Spinal cord (tissue), 10 donors: ENCODE measurements around the gene ZBTB7A. TPM values are rescaled to one million over a fixed set of nuclear protein-coding genes. Genes with fewer than 3 reads are reported as not detected.

Source experiments
- DNase-seq, 6 donors: peaks; one replicate each; pipeline versions ENCODE4 v3.0.0 to v3.0.0-alpha.2; 2013 to 2015; ENCODE audit warnings: low spot score in 6 of 6, low read depth in 4 of 6
- H3K27ac ChIP-seq: one replicate; pipeline ENCODE4 v1.5.1; 2013; ENCODE audit warnings: low read depth, low read length, control low read depth
- H3K27me3 ChIP-seq: one replicate; pipeline ENCODE4 v1.6.1; 2013; ENCODE audit warnings: low read length; ENCODE audit not compliant: control insufficient read depth, insufficient read depth
- H3K36me3 ChIP-seq: one replicate; pipeline ENCODE4 v1.6.1; 2013; ENCODE audit warnings: low read length; ENCODE audit not compliant: control insufficient read depth, insufficient read depth
- H3K4me1 ChIP-seq: one replicate; pipeline ENCODE4 v1.6.1; 2013; ENCODE audit warnings: low read length; ENCODE audit not compliant: control insufficient read depth, insufficient read depth
- H3K4me3 ChIP-seq: one replicate; pipeline ENCODE4 v1.5.1; 2013; ENCODE audit warnings: low read depth, low read length, control low read depth
- H3K9me3 ChIP-seq: one replicate; pipeline ENCODE4 v1.6.1; 2013; ENCODE audit warnings: low read length; ENCODE audit not compliant: control insufficient read depth, insufficient read depth
- WGBS: methylation state at CpG from one replicate; pipeline ENCODE4 v1.1.5; 2013; ENCODE audit warnings: missing lambda C conversion rate; ENCODE audit not compliant: insufficient coverage; 5-methylcytosine and 5-hydroxymethylcytosine counted together
- polyA plus RNA-seq, 2 donors: library from polyadenylated mRNA; unstranded; fragments of 120-200 nt; gene quantifications; one replicate each; pipeline ENCODE4 v1.2.1, GENCODE V29; 2013; ENCODE audit not compliant: insufficient read length in 2 of 2
- total RNA-seq, 2 donors: library from RNA; depleted of rRNA in 1 of 2; stranded (reverse); fragments of 120-200 nt in 1 of 2; fragments of >200 nt in 1 of 2; gene quantifications; one replicate each; pipeline versions ENCODE4 v1.2.3 to v1.2.4, GENCODE V29; 2013 to 2014
- donor health status: healthy.

ZBTB7A gene
- total and polyA plus RNA-seq, 4 donors = 6.6 to 14.6 (median 9.8) TPM

DNA sequence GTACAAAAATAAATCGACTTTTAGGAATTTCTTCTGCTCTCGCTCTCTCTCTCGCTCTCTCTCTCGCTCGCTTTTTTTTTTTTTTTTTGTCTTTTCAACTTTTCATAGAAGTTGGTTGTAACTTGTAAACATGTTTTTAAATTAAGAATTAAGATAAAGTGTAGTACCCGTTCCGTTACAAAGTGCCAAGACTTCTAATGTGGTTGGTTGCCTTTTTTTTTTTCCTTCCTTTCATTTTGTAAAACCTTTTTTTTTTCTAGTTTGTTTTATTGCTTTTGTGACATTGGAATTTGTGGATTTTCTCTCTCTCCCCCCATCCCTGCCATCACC lies 20.4 kb downstream of the ZBTB7A start:
- H3K36me3 ChIP-seq = peaks cover 77% of the 10 kb centered on the region
- no peaks in the 10 kb centered on the region for H3K9me3 ChIP-seq
- no peak overlapping the region for H3K27ac ChIP-seq
- peaks cover 11% of the 10 kb centered on the region for H3K4me1 ChIP-seq
- H3K4me3 ChIP-seq = no peak overlapping the region
- WGBS = no CpG with 5 or more reads among the region's 7 CpGs
- H3K27me3 ChIP-seq = no peaks in the 10 kb centered on the region
- DNase-seq = no peak

DNA sequence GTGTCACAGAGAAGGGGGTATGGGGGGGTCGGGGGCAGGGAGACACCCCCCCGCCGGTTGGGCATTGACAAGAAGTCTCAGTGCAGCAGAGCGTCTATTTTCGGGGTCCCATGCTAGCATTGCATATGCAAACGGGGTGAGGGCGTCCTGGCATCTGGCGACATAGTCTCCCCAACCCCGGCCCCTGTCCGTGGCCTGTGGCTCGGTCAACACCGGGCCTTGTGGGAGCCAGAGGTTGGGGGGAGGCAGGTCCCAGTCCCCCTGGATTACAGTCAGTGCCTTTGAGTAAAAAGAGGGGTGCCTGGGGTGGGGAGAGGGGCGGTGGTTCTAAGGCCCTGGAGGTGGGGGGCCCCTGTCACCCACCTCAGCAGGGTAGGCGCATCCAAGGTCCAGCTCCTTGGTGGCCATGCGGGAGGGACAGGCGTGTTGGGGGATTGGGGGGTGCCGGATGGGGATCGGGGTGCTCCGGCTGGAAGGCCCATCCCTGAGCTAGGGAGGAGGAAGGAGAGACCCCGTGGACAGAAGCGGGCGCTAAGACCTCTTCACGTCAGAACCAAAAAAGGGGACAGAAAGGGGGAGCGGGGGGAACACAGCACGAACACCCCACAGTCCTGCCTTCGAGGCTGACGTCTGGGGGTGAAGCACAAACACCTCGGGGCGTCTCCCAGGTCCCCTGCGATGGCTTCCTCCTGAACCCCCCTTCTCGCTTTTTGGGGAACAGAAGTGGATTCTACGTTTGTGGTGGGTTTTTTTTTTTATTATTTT lies 20.9 kb downstream of the ZBTB7A start:
- Histone ChIP-seq H3K4me1 (peaks cover 11% of the 10 kb centered on the region), H3K27me3 (no peaks in the 10 kb centered on the region), H3K9me3 (no peaks in the 10 kb centered on the region), H3K4me3 (no peak overlapping the region), H3K36me3 (peaks cover 76% of the 10 kb centered on the region), H3K27ac (no peak overlapping the region)
- DNase-seq = no peak
- 90% methylated on average over 26 of the region's 32 CpGs for WGBS

GRCh38 chr19:4044990-4045465 lies 21.7 kb downstream of the ZBTB7A start:
- WGBS = 56% methylated on average over 12 of the region's 21 CpGs
- Histone ChIP-seq H3K36me3 (peaks cover 76% of the 10 kb centered on the region), H3K27ac (no peak overlapping the region), H3K9me3 (no peaks in the 10 kb centered on the region), H3K4me1 (peaks cover 11% of the 10 kb centered on the region), H3K4me3 (no peak overlapping the region), H3K27me3 (no peaks in the 10 kb centered on the region)
- peak in 1 of 6 donors; percentile 64 for DNase-seq

DNA sequence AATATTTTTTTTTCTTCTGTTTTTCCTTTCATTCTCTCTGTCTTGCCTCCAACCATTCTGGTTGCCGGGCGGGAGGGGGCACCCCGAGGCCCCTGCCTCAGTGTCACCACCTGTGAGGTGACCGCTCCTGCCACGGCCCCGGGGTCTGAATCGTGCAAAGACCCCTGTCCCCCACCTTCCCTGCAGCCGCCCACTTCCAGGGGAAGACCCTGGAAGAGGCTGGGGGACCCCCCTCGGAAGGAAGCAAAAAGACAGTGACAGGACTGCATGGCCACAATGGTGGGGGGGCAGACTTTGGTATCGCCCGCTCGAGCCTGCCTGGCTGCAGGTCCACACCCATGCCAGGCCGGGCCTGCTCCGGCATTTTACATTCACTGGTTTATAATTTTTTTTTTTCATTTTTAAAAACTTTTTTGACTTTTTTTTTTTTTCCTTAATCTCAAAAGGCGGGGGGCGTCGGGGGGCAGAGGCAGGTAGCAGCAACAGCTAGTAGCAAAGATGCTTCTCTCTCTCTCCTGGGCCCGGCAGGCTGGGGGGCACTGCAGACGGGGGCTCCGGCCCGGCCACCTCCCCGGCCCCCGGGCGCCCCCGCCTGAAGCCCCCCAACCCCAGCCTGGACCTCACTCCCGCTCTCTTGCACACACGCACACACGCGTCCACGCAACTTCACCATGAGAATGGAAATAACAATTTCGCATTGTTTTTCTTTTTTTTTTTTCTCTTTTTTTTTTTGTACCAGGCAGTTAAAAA lies 22.6 kb downstream of the ZBTB7A start:
- no peak for DNase-seq
- peaks cover 7% of the 10 kb centered on the region for H3K4me1 ChIP-seq
- WGBS = 92% methylated on average over 7 of the region's 31 CpGs
- H3K27ac ChIP-seq = no peak overlapping the region
- no peaks in the 10 kb centered on the region for H3K27me3 ChIP-seq
- no peak overlapping the region for H3K4me3 ChIP-seq
- H3K36me3 ChIP-seq = peaks cover 69% of the 10 kb centered on the region
- H3K9me3 ChIP-seq = no peaks in the 10 kb centered on the region

GRCh38 chr19:4043401-4043800 lies 23.3 kb downstream of the ZBTB7A start:
- Histone ChIP-seq H3K4me3 (no peak overlapping the region), H3K27me3 (no peaks in the 10 kb centered on the region), H3K9me3 (no peaks in the 10 kb centered on the region), H3K27ac (no peak overlapping the region), H3K4me1 (peaks cover 12% of the 10 kb centered on the region), H3K36me3 (peaks cover 71% of the 10 kb centered on the region)
- no peak for DNase-seq
- WGBS = no CpG with 5 or more reads among the region's 11 CpGs

DNA sequence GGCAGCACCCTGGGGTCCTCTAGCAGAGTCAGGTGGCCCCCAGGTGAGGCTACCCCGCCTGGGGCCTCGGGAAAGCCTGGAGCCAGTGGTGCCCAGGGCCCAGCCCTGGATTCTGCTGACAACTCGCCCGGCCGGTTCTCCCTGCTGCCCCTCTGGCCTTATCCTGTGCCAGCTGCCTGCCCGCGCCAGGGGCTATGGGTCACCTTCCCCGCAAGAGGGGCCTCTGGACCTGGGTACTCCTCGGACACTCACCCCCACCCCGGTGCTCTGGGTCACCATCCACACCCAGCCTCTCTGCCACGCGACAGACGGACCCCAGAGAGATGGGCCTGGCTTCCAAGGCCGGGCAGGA lies 24.0 kb downstream of the ZBTB7A start:
- Histone ChIP-seq H3K27me3 (no peaks in the 10 kb centered on the region), H3K9me3 (no peaks in the 10 kb centered on the region), H3K27ac (no peak overlapping the region), H3K4me3 (no peak overlapping the region), H3K36me3 (peaks cover 71% of the 10 kb centered on the region), H3K4me1 (peaks cover 12% of the 10 kb centered on the region)
- no peak for DNase-seq
- 79% methylated on average over 14 of the region's 14 CpGs for WGBS

GRCh38 chr19:4042064-4042730 lies 24.5 kb downstream of the ZBTB7A start:
- no peaks in the 10 kb centered on the region for H3K27me3 ChIP-seq
- H3K9me3 ChIP-seq = no peaks in the 10 kb centered on the region
- H3K36me3 ChIP-seq = peaks cover 71% of the 10 kb centered on the region
- H3K4me1 ChIP-seq = peaks cover 12% of the 10 kb centered on the region
- WGBS = 93% methylated on average over 14 of the region's 14 CpGs
- DNase-seq = no peak
- H3K4me3 ChIP-seq = no peak overlapping the region
- no peak overlapping the region for H3K27ac ChIP-seq

DNA sequence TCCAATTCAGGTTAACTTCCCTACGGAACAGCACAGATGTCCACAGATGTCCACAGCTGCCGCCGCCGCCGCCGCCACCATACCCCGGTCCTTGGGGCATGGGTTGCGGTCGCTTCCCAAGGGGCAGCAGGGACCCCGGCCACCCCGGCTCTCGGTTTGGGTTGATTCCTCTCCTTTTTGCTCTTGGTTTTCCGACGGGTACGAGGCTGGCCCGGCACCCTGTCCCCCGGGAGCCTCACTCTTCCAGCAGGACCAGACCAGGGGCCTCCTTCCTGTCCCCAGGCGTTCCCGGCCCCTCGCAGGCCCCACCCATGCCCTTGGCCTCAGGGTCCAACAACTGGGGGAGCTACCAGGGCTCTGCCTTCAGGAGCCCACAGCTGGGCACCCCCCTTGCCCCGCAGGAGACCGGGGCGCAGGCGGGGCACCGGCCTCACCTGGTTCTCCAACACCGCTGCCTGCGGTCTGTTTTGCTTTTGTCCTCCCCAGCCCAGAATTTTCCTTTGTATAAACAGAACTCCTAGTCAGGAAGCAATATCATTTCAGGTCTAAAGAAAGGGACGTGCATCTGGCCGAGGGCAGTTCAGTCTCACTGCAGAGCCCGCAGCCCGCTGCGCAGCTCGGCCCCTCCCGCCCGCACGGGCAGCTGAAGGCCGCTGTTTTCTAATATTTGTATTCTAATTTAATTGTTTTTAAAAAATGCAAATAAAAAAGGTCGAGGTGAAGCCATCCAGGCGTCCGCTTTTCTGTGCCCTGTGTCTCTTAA lies 27.9 kb downstream of the ZBTB7A start:
- no peak overlapping the region for H3K27ac ChIP-seq
- WGBS = 92% methylated on average over 26 of the region's 40 CpGs
- no peaks in the 10 kb centered on the region for H3K9me3 ChIP-seq
- peaks cover 79% of the 10 kb centered on the region for H3K36me3 ChIP-seq
- H3K4me3 ChIP-seq = no peak overlapping the region
- no peak for DNase-seq
- no peaks in the 10 kb centered on the region for H3K27me3 ChIP-seq
- peaks cover 21% of the 10 kb centered on the region for H3K4me1 ChIP-seq

GRCh38 chr19:4038057-4038456 lies 28.6 kb downstream of the ZBTB7A start:
- no peak for DNase-seq
- Histone ChIP-seq H3K36me3 (peaks cover 86% of the 10 kb centered on the region), H3K9me3 (no peaks in the 10 kb centered on the region), H3K27ac (no peak overlapping the region), H3K4me3 (no peak overlapping the region), H3K27me3 (no peaks in the 10 kb centered on the region), H3K4me1 (peaks cover 26% of the 10 kb centered on the region)
- 92% methylated on average over 25 of the region's 33 CpGs for WGBS
